ENCODE results near the gene SDCCAG8. TPM values are rescaled to one million over a fixed set of nuclear protein-coding genes. Genes with fewer than 3 reads are reported as not detected.

The SDCCAG8 gene
- total RNA-seq, 2 donors from 2014 or later = 49.0 to 56.4 TPM

DNA sequence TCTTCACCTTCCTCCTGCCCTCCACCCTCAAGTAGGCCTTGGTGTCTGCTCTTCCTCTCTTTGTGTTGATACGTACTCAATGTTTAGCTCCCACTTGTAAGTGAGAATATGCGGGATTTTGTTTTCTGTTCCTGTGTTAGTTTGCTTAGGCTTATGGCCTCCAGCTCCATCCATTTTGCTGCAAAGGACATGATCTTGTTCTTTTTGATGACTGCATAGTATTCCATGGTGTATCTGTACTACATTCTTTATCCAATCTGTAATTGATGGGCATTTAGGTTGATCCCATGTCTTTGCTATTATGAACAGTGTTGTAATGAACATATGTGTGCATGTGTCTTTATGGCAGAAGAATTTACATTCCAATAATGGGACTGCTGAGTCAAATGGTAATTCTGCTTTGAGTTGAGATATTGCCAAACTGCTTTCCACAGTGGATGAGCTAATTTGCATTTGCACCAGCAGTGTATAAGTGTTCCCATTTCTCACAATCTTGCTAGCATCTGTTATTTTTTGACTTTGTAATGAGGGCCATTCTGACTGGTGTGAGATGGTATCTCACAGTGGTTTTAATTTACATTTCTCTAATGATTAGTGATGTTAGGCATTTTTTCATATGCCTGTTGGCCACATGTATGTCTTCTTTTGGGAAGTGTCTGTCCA is 272.7 kb downstream of the SDCCAG8 start:
- no peaks in the 10 kb centered on the region for H3K27me3 ChIP-seq
- intact Hi-C loops (cut with DNase I) = no loop called here

DNA sequence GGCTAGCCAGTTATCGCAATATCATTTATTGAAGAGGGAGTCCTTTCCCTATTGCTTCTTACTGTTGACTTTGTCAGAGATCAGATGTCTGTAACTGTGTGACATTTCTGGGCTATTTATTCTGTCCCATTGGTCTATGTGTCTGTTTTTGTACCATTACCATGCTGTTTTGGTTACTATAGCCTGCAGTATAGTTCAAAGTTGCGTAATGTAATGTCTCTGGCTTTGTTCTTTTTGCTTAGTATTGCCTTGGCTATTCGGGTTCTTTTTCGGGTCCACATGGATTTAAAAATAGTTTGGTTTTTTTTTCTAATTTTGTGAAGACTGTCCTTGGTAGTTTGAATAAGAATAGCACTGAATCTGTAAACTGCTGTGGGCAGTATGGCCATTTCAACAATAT is 273.7 kb downstream of the SDCCAG8 start:
- intact Hi-C loops (cut with DNase I) = no loop called here
- no peak for ATAC-seq

More for the DNA sequence above, 272.7 kb downstream of the SDCCAG8 start:
- TF ChIP-seq, protein P1, sequence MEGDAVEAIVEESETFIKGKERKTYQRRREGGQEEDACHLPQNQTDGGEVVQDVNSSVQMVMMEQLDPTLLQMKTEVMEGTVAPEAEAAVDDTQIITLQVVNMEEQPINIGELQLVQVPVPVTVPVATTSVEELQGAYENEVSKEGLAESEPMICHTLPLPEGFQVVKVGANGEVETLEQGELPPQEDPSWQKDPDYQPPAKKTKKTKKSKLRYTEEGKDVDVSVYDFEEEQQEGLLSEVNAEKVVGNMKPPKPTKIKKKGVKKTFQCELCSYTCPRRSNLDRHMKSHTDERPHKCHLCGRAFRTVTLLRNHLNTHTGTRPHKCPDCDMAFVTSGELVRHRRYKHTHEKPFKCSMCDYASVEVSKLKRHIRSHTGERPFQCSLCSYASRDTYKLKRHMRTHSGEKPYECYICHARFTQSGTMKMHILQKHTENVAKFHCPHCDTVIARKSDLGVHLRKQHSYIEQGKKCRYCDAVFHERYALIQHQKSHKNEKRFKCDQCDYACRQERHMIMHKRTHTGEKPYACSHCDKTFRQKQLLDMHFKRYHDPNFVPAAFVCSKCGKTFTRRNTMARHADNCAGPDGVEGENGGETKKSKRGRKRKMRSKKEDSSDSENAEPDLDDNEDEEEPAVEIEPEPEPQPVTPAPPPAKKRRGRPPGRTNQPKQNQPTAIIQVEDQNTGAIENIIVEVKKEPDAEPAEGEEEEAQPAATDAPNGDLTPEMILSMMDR (IDR thresholded peaks at IDR 0.05) = no peak
- no peak for ATAC-seq
- no peak overlapping the region for H3K4me3 ChIP-seq
- WGBS, 2 donors = 91 to 94% methylated on average over 2 of the region's 2 CpGs
- H3K27ac ChIP-seq = no peak overlapping the region
- no peak for DNase-seq
- H3K36me3 ChIP-seq (replicated peaks in 1 of 2; ENCODE audit: insufficient read depth in 1 of 2, low read depth in 2 of 2) = no peaks in the 10 kb centered on the region
- H3K9me3 ChIP-seq = no peaks in the 10 kb centered on the region
- H3K4me1 ChIP-seq = no peaks in the 10 kb centered on the region

DNA sequence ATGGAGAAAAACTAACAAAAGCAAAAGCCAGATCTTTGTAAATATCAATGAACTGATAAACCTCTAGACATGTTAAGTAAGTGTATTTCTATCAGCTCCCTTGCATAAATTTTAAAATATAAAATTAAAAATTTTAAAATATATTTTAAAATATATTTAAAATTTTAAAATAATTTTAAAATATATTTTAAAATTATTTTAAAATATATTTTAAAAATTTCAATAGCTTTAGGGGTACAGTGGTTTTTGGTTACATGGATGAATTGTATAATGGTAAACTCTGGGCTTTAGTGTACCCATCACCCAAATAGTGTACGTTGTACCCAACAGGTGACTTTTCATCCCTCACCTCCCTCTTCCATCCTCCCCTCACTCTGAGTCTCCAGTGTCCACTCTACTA is 279.2 kb downstream of the SDCCAG8 start:
- Histone ChIP-seq H3K4me3 (no peak overlapping the region), H3K27me3 (no peaks in the 10 kb centered on the region), H3K4me1 (no peaks in the 10 kb centered on the region), H3K9me3 (no peaks in the 10 kb centered on the region), H3K27ac (no peak overlapping the region), H3K36me3 (replicated peaks in 1 of 2; ENCODE audit: insufficient read depth in 1 of 2, low read depth in 2 of 2) (no peaks in the 10 kb centered on the region)
- DNase-seq = no peak
- no peak for ATAC-seq
- intact Hi-C loops (cut with DNase I) = no loop called here
- no peak for TF ChIP-seq POLR2A (IDR thresholded peaks at IDR 0.05)
- TF ChIP-seq, protein P1 (IDR thresholded peaks at IDR 0.05) = no peak
- WGBS, 2 donors = 92 to 96% methylated on average over 1 of the region's 1 CpG

More for the DNA sequence above, 273.7 kb downstream of the SDCCAG8 start:
- Histone ChIP-seq H3K4me1 (no peaks in the 10 kb centered on the region), H3K9me3 (no peaks in the 10 kb centered on the region), H3K27me3 (no peaks in the 10 kb centered on the region), H3K36me3 (replicated peaks in 1 of 2; ENCODE audit: insufficient read depth in 1 of 2, low read depth in 2 of 2) (no peaks in the 10 kb centered on the region), H3K27ac (no peak overlapping the region), H3K4me3 (no peak overlapping the region)
- 89 to 92% methylated on average over 4 of the region's 4 CpGs for WGBS, 2 donors
- no peak for DNase-seq
- no peak for TF ChIP-seq POLR2A (IDR thresholded peaks at IDR 0.05)
- TF ChIP-seq, protein P1 (IDR thresholded peaks at IDR 0.05) = no peak

DNA sequence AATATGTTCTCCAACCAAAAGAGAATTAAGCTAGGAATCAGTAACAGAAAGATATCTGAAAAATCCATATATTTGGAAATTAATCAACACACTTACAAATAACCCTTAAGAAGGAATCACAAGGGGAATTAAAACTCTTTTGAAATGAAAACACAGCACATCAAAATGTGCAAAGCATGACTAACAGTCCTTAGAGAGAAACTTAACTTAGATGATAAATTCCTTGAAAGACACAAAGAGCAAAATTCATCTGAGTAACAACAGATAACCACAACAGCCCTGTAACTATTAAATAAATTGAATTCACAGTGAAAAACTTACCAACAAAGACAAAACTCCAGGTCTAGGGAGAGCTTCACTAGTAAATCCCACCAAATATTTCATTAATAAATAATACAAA is 283.8 kb downstream of the SDCCAG8 start:
- TF ChIP-seq, protein P1 (IDR thresholded peaks at IDR 0.05) = no peak
- no peak for TF ChIP-seq POLR2A (IDR thresholded peaks at IDR 0.05)
- intact Hi-C loops (cut with DNase I) = no loop called here

More for the DNA sequence above, 283.8 kb downstream of the SDCCAG8 start:
- Histone ChIP-seq H3K9me3 (no peaks in the 10 kb centered on the region), H3K36me3 (replicated peaks in 1 of 2; ENCODE audit: insufficient read depth in 1 of 2, low read depth in 2 of 2) (no peaks in the 10 kb centered on the region), H3K27me3 (no peaks in the 10 kb centered on the region), H3K4me1 (no peaks in the 10 kb centered on the region), H3K27ac (no peak overlapping the region), H3K4me3 (no peak overlapping the region)
- DNase-seq (no peak), ATAC-seq (no peak)

Measured in body of pancreas (tissue), 4 donors.